Fibroblast of lung (primary cell): ENCODE measurements around the gene CDK1. TPM values are rescaled to one million over a fixed set of nuclear protein-coding genes. Genes with fewer than 3 reads are reported as not detected.
A peak's percentile ranks its signal among the peaks of the same experiment; 100 is the strongest.

Experiments
- DNase-seq, 2 donors: peaks; one replicate each; pipeline versions ENCODE4 v3.0.0 to v3.0.0-alpha.2; 2010; ENCODE audit warnings: low read depth in 2 of 2
- H2AFZ ChIP-seq: 2 replicates; pipeline ENCODE4 v1.5.1; 2012; ENCODE audit warnings: low read length, control low read depth, inconsistent platforms
- H3K27ac ChIP-seq: 2 replicates; pipeline ENCODE4 v1.5.1; 2011; ENCODE audit warnings: low read length, control low read depth; ENCODE audit not compliant: insufficient read depth
- H3K27me3 ChIP-seq: 2 replicates; pipeline ENCODE4 v1.5.1; 2011; ENCODE audit warnings: mild to moderate bottlenecking, low read length; ENCODE audit not compliant: control insufficient read depth, insufficient read depth
- H3K36me3 ChIP-seq: 2 replicates; pipeline ENCODE4 v1.5.1; 2011; ENCODE audit warnings: low read length; ENCODE audit not compliant: control insufficient read depth, insufficient read depth
- H3K4me1 ChIP-seq: 2 replicates; pipeline ENCODE4 v1.5.1; 2011; ENCODE audit warnings: low read length; ENCODE audit not compliant: control insufficient read depth, insufficient read depth; ENCODE audit errors: extremely low read depth
- H3K4me2 ChIP-seq: 2 replicates; pipeline ENCODE4 v1.5.1; 2011; ENCODE audit warnings: low read length, control low read depth; ENCODE audit not compliant: insufficient read depth; ENCODE audit errors: extremely low read depth
- H3K4me3 ChIP-seq, 4 experiments: fragments of 200-600 bp in 1 of 4; sonication (generic) in 1 of 4; replicated peaks in 1 of 4; 2 replicates each; pipeline ENCODE4 v1.5.1; 2011 to 2016; ENCODE audit warnings: low read length in 4 of 4, low read depth in 3 of 4, mild to moderate bottlenecking in 3 of 4, control low read depth in 2 of 4, inconsistent platforms in 1 of 4, mixed read lengths in 1 of 4; ENCODE audit not compliant: insufficient read depth in 1 of 4; ENCODE audit errors: control extremely low read depth in 1 of 4
- H3K79me2 ChIP-seq: 2 replicates; pipeline ENCODE4 v1.5.1; 2012; ENCODE audit warnings: mild to moderate bottlenecking, low read length, inconsistent platforms; ENCODE audit not compliant: control insufficient read depth, insufficient read depth
- H3K9ac ChIP-seq: 2 replicates; pipeline ENCODE4 v1.5.1; 2011; ENCODE audit warnings: mild to moderate bottlenecking, low read length, control low read depth; ENCODE audit not compliant: insufficient read depth
- H3K9me3 ChIP-seq: 2 replicates; pipeline ENCODE4 v1.5.1; 2012; ENCODE audit warnings: low read depth, low read length; ENCODE audit not compliant: control insufficient read depth, insufficient read depth
- H4K20me1 ChIP-seq: 2 replicates; pipeline ENCODE4 v1.5.1; 2011; ENCODE audit warnings: low read length; ENCODE audit not compliant: control insufficient read depth, insufficient read depth; ENCODE audit errors: extremely low read depth
- EZH2 ChIP-seq: IDR thresholded peaks from 2 replicates; pipeline ENCODE4 v1.5.1; 2012; ENCODE audit warnings: low read length, control low read depth, mild to moderate bottlenecking; ENCODE audit errors: missing control alignments
- polyA plus RNA-seq, 2 donors: library from polyadenylated mRNA; depleted of rRNA in 1 of 2; stranded (reverse) in 1 of 2; unstranded in 1 of 2; fragments of >200 nt; gene quantifications; 2 replicates each; pipeline ENCODE4 v1.2.1, GENCODE V29; 2011 to 2012; ENCODE audit warnings: missing spikeins in 1 of 2
- total RNA-seq: library from RNA; depleted of rRNA; stranded (reverse); fragments of >200 nt; gene quantifications from 2 replicates; pipeline ENCODE4 v1.2.1, GENCODE V29; 2014
- TF ChIP-seq, protein P1 (sequence below), 2 donors: IDR thresholded peaks in 1 of 2; conservative IDR thresholded peaks in 1 of 2; 1 replicate in 1 of 2; 2 replicates in 1 of 2; pipeline ENCODE4 v1.5.1; 2011 to 2012; ENCODE audit warnings: low read length in 2 of 2, control low read depth in 1 of 2, inconsistent platforms in 1 of 2, low read depth in 1 of 2, mild to moderate bottlenecking in 1 of 2

Gene CDK1
- total and polyA plus RNA-seq, 2 donors (not counting 1 experiment from before 2014, with no cell fraction given), result 13.9 to 14.8 TPM

DNA sequence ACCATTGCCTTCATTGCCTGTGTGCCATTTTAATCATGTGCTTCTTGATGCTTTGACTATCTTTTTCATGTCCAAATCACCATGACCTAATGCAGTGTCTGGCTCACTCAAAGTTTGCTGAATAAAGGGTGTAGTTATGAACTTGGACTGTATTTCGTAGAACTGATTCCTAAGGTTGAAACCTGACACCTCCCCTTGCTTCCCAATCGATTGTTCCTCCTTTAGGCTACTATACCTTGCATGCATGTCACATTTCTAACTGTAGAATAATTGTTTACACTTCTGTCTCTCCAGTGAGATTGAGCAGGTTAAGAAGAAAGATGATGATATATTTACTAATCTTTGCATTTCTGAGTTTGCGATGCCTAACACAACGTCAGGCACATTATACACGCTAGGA, 41.0 kb upstream of the CDK1 start:
- Histone ChIP-seq H3K9me3 (no peaks in the 10 kb centered on the region), H3K36me3 (no peaks in the 10 kb centered on the region), H3K4me1 (no peaks in the 10 kb centered on the region), H3K9ac (no peak overlapping the region), H4K20me1 (no peaks in the 10 kb centered on the region), H3K27ac (no peak overlapping the region), H3K4me2 (no peak overlapping the region), H3K79me2 (no peaks in the 10 kb centered on the region), H3K27me3 (peaks cover 22% of the 10 kb centered on the region), H3K4me3 (no peak overlapping the region), H2AFZ (no peak overlapping the region)
- TF ChIP-seq, protein P1, sequence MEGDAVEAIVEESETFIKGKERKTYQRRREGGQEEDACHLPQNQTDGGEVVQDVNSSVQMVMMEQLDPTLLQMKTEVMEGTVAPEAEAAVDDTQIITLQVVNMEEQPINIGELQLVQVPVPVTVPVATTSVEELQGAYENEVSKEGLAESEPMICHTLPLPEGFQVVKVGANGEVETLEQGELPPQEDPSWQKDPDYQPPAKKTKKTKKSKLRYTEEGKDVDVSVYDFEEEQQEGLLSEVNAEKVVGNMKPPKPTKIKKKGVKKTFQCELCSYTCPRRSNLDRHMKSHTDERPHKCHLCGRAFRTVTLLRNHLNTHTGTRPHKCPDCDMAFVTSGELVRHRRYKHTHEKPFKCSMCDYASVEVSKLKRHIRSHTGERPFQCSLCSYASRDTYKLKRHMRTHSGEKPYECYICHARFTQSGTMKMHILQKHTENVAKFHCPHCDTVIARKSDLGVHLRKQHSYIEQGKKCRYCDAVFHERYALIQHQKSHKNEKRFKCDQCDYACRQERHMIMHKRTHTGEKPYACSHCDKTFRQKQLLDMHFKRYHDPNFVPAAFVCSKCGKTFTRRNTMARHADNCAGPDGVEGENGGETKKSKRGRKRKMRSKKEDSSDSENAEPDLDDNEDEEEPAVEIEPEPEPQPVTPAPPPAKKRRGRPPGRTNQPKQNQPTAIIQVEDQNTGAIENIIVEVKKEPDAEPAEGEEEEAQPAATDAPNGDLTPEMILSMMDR (conservative IDR thresholded peaks at IDR 0.05 in 1 of 2, IDR thresholded peaks at IDR 0.05 in 1 of 2; ENCODE audit: low read depth in 1 of 2, low read length in 2 of 2), result no peak
- TF ChIP-seq EZH2, result no peak
- no peak for DNase-seq

DNA sequence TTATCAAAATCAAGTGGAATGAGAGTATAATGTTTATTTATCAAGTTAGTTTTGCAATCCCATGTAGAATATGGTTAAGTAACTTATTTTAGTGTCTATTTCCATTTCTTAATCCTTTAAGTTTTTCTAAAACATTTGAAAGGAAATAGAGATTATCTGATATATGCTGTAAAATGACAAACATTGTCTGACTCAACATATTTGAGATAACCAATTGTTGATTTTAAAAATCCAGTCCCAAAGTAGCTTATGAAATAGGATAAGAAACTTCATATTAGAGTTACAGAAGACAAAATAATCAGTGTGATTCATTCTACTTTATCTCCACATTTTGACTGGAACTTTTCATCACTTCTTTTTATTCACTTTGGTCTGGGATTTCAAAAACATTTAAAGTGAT, 38.7 kb upstream of the CDK1 start:
- Histone ChIP-seq H3K9ac (no peak overlapping the region), H4K20me1 (no peaks in the 10 kb centered on the region), H3K4me3 (no peak overlapping the region), H3K27ac (no peak overlapping the region), H3K4me2 (no peak overlapping the region), H3K4me1 (no peaks in the 10 kb centered on the region), H3K36me3 (no peaks in the 10 kb centered on the region), H3K9me3 (no peaks in the 10 kb centered on the region), H3K27me3 (peaks cover 3% of the 10 kb centered on the region), H2AFZ (no peak overlapping the region), H3K79me2 (no peaks in the 10 kb centered on the region)
- DNase-seq, result peak; percentile 56 to 60
- TF ChIP-seq EZH2, result no peak
- TF ChIP-seq, protein P1 (conservative IDR thresholded peaks at IDR 0.05 in 1 of 2, IDR thresholded peaks at IDR 0.05 in 1 of 2; ENCODE audit: low read depth in 1 of 2, low read length in 2 of 2), result no peak

DNA sequence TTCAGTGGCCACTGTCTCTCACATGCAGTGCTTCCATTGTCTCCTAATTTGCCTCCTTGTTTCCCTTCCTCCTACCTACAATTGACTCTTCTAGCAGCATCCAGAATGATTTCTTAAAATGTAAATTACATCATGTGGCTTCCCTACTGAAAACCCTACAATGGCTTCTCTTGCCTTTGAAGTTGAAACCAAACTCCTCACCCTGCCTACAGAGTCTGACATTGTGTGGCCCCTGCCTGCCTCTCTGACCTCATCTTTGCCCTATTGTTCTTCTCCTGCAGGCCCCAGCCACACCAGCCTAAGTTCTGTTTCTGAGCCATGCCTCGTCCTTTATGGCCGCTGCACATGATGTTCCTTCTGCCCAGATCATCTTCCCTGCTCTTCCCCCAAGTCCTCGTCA, 35.8 kb upstream of the CDK1 start:
- H3K27me3 ChIP-seq, result peaks cover 7% of the 10 kb centered on the region
- no peaks in the 10 kb centered on the region for H3K4me1 ChIP-seq
- no peaks in the 10 kb centered on the region for H3K79me2 ChIP-seq
- no peak overlapping the region for H3K27ac ChIP-seq
- no peak for DNase-seq
- H4K20me1 ChIP-seq, result no peaks in the 10 kb centered on the region
- no peak for TF ChIP-seq EZH2
- TF ChIP-seq, protein P1 (conservative IDR thresholded peaks at IDR 0.05 in 1 of 2, IDR thresholded peaks at IDR 0.05 in 1 of 2; ENCODE audit: low read depth in 1 of 2, low read length in 2 of 2), result no peak
- no peak overlapping the region for H3K4me2 ChIP-seq
- H3K36me3 ChIP-seq, result no peaks in the 10 kb centered on the region
- no peak overlapping the region for H3K4me3 ChIP-seq
- no peak overlapping the region for H2AFZ ChIP-seq
- H3K9me3 ChIP-seq, result no peaks in the 10 kb centered on the region
- no peak overlapping the region for H3K9ac ChIP-seq
